HG03442 (cell line): ENCODE results near the gene KLC3.

Source experiments
- ATAC-seq: cut with Tn5 transposase; IDR thresholded peaks from one replicate; pipeline ENCODE4 v1.9.1; 2021; ENCODE audit warnings: mild to moderate bottlenecking, moderate library complexity; ENCODE audit not compliant: unreplicated experiment

KLC3 gene

DNA sequence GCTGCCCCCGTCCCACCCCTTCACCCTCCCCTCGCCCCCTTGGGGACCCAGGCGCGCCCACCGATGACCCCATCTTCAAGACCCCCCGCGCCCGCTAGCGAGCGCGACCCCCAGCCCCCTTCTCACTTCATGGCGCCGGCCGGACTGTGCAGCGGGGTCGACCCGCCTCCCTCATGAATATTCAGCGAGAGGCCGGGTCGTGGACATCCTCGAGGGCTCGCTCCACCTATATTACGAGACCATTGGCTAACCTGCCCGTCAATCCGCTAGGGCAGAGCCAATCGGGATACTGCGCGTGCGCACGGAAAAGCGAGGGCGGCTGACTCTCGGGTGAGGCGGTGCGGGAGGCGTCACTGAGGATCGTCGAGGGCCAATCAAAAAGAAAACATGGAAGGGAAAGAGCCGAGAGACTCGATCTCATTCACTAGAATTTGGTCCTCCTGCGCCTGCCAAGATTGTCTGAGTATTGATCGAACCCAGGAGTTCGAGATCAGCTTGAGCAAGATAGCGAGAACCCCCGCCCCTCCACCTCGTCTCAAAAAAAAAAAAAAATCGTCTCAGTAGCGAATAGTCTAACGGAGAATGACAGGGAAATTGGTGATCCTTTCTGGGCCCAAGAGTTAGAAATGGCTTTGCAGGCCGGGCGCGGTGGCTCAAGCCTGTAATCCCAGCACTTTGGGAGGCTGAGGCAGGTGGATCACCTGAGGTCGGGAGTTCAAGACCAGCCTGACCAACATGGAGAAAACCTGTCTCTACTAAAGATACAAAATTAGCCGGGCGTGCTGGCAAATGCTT, 30.1 kb downstream of the KLC3 start, which contains the start of gene ERCC2:
TSS of gene ERCC2 (minus strand) at position 164 of the 795 bp plus-strand sequence. CDS start at position 131, 33 bp downstream.
- ATAC-seq, result peak; percentile 93

- ATAC-seq, result no peak
These were observed 35.6 kb downstream of the KLC3 start for GRCh38 chr19:45376045-45376724.

DNA sequence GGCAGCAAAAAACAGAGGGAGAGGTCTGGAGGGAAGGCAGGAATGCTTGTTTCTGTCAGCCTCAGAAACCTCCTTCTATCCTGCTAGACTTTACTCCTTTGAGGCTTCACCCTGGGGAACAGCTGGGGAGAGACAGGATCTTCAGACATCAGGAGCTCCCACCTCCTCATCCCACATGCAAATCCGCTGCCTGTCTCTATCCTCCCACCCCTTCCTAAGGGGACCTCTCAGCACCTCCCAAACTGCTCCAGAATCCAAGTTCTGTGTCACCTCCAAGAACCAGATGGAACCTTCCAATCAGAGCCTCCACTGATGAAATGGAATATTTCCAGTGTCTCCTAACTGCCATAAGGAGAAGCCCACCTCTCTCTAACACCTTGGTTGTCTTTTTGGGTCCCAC, 39.6 kb downstream of the KLC3 start:
- ATAC-seq, result no peak

- ATAC-seq, result no peak
These were observed 41.9 kb downstream of the KLC3 start for GRCh38 chr19:45382426-45382825.

DNA sequence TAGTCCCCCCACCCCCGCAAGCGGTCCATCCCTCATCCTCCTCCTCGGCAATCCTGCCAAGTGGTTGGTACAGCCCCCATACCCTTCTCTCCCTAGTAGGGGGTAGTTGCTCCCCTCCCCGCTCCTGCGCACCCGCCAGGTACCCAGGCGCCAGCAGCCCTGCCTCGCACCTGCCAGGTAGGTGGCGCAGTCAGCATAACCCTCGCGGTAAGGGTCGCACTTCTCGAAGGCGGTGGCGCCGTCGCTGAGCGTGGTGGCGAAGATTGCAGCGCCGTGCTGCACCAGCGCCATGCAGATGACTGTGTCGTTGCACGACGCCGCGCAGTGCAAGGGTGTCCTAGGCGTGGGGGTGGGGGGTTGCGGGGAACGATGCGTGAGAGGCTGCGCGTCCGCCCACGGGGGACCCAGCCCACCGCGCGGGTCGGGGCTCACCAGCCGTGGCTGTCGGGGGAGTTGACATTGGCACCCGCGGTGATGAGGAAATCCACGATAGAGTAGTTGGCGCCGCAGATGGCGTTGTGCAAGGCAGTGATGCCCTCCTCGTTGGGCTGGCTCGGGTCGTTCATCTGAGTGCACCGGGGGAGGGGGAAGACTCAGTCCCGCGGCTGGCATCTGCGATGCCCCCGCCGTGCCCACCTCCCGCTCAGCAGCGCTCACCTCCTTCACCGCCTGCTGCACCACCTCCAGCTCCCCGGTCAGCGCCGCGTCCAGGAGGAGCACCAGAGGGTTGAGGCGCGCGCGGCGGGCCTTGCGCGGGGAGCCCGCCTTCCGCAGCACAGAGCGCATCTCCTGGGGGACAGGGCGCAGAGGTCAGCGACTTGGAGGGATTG, 45.1 kb downstream of the KLC3 start:
- ATAC-seq, result no peak

- ATAC-seq, result no peak
These were observed 50.8 kb downstream of the KLC3 start for GRCh38 chr19:45391346-45391745.

DNA sequence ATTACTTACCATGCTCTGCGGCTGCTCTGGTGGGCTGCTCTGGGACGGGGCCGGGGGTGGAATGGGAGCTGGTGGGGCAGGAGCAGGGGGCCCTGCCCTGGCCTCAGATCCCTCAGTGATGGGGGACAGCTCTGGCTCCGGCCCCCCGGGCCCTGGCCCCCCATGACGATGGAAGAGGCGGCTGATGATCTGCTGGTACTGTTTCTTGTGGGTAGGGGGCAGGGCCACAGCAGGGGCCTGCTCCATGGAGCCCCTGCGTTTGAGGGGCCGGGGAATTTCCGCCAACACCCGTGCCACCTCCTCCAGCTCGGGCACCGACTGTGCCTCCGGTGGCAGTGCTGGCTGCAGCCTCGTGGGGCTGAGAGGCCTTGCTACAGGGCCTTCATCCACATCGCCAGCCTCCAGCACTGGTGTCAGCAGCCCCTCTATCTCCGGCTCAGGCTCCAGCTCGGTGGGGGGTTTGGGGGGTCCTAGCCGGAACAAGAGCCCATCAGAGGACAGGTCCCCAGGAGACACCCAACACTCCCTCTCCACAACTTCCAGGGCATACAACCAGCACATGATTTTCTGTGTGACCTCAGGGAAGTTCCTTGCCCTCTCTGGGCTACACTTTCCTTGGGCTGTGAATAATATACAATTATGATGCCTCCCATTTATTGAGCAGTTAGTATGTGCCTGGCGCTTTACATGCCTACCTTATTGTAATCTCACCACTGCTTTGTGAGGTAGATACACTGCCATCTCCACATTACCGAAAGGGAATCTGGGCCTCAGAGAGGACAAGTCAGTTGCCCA, 51.5 kb downstream of the KLC3 start:
- ATAC-seq, result no peak

- ATAC-seq, result no peak
These were observed 55.5 kb downstream of the KLC3 start for GRCh38 chr19:45395821-45396617.

- ATAC-seq, result no peak
These were observed 59.6 kb downstream of the KLC3 start for GRCh38 chr19:45400192-45400591.
